Epithelial cell of esophagus (primary cell): Measurements from ENCODE around the gene PNRC2.
"Not testable (repeated sequence)": the region's sequence is repeated elsewhere in the genome, so short reads cannot be mapped to it uniquely, and the experiment has no call there.

Source experiments
- DNase-seq: peaks from one replicate; pipeline ENCODE4 v3.0.0; 2010; ENCODE audit warnings: low read depth
- H3K4me3 ChIP-seq: 2 replicates; pipeline ENCODE4 v1.5.1; 2011; ENCODE audit warnings: mild to moderate bottlenecking, low read length, control low read depth
- TF ChIP-seq, protein P1 (sequence below): IDR thresholded peaks from 2 replicates; pipeline ENCODE4 v1.5.1; 2011; ENCODE audit warnings: low read depth, mild to moderate bottlenecking, low read length, control low read depth, inconsistent platforms; ENCODE audit not compliant: insufficient read depth; ENCODE audit errors: missing control alignments

PNRC2 gene

GRCh38 chr1:23953020-23953419 is 6.6 kb upstream of the PNRC2 start:
- DNase-seq = peak; percentile 52
- no peak overlapping the region for H3K4me3 ChIP-seq
- TF ChIP-seq, protein P1, sequence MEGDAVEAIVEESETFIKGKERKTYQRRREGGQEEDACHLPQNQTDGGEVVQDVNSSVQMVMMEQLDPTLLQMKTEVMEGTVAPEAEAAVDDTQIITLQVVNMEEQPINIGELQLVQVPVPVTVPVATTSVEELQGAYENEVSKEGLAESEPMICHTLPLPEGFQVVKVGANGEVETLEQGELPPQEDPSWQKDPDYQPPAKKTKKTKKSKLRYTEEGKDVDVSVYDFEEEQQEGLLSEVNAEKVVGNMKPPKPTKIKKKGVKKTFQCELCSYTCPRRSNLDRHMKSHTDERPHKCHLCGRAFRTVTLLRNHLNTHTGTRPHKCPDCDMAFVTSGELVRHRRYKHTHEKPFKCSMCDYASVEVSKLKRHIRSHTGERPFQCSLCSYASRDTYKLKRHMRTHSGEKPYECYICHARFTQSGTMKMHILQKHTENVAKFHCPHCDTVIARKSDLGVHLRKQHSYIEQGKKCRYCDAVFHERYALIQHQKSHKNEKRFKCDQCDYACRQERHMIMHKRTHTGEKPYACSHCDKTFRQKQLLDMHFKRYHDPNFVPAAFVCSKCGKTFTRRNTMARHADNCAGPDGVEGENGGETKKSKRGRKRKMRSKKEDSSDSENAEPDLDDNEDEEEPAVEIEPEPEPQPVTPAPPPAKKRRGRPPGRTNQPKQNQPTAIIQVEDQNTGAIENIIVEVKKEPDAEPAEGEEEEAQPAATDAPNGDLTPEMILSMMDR = no peak

GRCh38 chr1:23957096-23957495 is 2.5 kb upstream of the PNRC2 start:
- no peak overlapping the region for H3K4me3 ChIP-seq
- DNase-seq = peak; percentile 81
- TF ChIP-seq, protein P1 = no peak

- peak overlapping the region; percentile 98 for H3K4me3 ChIP-seq
- not testable (repeated sequence) for DNase-seq
Measured at GRCh38 chr1:23958040-23958809, 1.4 kb upstream of the PNRC2 start.

DNA sequence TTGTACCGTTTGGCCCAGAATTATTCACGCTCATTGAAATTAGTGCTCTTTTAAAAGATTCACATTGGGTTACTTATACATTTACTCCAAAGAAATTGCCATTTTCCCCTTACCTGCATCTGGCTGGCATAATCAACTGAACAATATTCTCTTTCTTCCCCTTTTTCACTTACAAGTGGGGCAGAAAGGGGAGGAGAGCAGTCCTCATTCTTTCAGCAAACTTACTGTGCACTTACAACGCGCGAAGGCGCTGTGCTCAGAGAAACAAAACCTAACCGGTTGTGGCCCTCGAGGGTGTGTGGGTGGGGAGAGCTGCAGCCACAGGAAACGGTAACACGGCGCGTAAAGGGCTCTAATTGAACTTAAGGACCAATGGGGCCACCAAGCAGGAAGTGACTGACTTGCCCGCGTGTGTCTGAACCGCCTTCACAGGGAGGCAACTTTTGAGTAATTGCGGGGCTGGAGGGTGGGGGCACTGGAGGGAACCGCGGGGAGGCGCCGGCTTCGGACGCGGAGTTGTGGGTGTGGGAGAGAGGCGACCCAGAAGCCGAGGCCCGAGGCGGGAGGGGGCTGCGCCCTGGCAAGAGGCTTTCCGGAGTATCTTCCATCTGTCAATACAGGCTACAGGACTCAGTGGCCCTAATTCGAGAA is 693 bp upstream of the PNRC2 start:
- TF ChIP-seq, protein P1 = peak; percentile 33
- peak; percentile 90 for DNase-seq
- peak overlapping the region; percentile 98 for H3K4me3 ChIP-seq

GRCh38 chr1:23960291-23961020 is 828 bp downstream of the PNRC2 start:
- H3K4me3 ChIP-seq = peak overlapping the region; percentile 98
- DNase-seq = peak; percentile 44
- TF ChIP-seq, protein P1 = no peak

DNA sequence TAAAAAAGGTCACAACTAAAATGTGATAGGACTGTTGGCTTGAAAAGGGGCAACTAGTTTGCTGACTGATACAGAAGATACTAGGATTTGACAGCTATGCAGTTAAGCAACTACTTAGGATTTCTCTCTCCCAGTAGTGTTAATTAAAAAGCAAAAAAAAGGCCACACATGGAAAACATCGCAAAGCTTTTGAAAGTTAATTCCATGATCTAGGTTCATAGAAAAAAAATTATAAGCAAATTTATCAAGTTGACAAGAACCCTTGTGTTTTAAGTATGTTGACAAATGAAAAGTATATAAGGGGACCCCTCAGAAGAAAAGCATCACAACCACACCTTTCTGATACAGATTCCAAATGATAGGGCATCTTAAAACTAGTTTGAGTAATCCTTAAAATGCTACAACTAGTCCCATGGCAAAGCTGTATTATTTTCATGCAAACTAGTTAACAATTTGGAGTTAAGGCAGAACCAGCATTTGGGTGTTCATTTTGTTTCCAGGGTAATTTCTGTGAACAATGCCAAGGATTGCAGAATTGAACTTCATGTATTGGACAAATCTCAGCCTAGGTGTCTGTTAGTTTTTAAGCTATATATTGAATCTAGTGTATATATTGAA is 4.1 kb downstream of the PNRC2 start:
- DNase-seq = no peak
- H3K4me3 ChIP-seq = no peak overlapping the region
- TF ChIP-seq, protein P1 = no peak

DNA sequence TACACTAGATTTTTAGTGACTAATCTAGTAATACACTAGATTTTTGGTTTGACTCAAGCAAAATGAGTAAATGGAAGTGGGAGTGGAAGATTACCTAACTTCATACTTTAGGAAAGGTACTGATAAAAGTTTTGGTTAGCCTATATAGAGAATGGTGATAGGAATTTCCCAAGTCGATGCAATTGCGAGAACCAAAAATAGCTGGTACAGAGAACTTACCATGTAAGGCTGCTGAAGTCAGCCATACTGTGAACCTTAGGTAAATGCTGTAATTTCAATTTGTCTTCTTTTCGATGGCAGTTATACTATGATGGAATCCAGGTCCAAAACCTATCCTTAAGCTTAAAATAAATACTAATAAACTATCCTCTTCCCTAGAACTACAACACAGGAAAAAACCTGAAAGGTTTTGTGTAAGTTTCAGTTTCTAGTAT is 4.6 kb downstream of the PNRC2 start:
- DNase-seq = no peak
- TF ChIP-seq, protein P1 = no peak
- H3K4me3 ChIP-seq = no peak overlapping the region
